ENCODE results near the gene ITGB6.
"Not testable (repeated sequence)": the region's sequence is repeated elsewhere in the genome, so short reads cannot be mapped to it uniquely, and the experiment has no call there.

The ITGB6 gene

DNA sequence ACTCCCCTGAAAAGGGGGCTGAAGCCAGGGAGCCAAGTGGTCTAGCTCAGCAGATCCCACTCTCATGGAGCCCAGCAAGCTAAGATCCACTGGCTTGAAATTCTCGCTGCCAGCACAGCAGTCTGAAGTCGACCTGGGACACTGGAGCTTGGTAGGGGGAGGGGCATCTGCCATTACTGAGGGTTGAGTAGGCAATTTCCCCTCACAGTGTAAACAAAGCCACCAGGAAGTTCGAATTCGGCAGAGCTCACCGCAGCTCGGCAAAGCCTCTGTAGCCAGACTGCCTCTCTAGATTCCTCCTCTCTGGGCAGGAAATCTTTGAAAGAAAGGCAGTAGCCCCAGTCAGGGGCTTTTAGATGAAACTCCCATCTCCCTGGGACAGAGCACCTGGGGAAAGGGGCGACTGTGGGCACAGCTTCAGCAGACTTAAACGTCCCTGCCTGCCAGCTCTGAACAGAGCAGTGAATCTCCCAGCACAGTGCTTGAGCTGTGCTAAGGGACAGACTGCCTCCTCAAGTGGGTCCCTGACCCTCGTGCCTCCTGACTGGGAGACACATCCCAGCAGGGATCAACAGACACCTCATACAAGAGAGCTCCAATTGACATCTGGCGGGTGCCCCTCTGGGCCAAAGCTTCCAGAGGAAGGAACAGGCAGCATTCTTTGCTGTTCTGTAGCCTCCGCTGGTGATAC, 18.8 kb downstream of the ITGB6 start:
- DNase-seq (ENCODE audit: low spot score), result not testable (repeated sequence)

DNA sequence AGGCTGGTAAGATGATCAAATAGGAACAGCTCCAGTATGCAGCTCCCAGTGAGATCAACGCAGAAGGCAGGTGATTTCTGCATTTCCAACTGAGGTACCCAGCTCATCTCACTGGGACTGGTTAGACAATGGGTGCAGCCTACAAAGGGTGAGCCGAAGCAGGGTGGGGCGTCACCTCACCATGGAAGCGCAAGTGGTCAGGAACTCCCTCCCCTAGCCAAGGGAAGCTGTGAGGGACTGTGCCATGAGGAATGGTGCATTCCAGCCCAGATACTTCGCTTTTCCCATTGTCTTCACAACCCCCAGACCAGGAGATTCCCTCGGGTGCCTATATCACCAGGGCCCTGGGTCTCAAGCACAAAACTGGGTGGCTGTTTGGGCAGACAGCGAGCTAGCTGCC, 19.4 kb downstream of the ITGB6 start:
- DNase-seq (ENCODE audit: low spot score), result not testable (repeated sequence)

DNA sequence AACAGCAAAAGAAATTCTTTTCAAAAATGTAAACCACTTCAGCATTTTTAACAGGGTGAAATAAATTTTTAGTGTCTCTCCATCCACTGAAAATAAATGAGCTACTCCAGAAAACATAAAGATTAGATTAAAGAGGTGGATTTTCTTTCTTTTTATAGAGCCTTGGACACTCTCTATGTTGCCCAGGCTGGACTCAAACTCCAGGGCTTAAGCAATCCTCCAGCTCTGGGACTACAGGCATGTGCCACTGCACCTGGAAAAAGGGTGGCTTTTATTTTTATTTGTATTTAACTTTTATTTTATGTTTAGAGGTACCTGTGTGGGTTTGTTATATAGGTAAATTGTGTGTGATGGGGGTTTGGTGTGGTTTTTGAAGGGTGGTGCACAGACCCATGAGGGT, 19.9 kb downstream of the ITGB6 start:
- DNase-seq (ENCODE audit: low spot score), result no peak

GRCh38 chr2:160175169-160176134, 24.6 kb downstream of the ITGB6 start:
- DNase-seq (ENCODE audit: low spot score), result no peak

- no peak for DNase-seq (ENCODE audit: low spot score)
Measured at GRCh38 chr2:160174322-160174721, 25.8 kb downstream of the ITGB6 start.

- DNase-seq (ENCODE audit: low spot score), result no peak
Measured at GRCh38 chr2:160169988-160170387, 30.1 kb downstream of the ITGB6 start.

DNA sequence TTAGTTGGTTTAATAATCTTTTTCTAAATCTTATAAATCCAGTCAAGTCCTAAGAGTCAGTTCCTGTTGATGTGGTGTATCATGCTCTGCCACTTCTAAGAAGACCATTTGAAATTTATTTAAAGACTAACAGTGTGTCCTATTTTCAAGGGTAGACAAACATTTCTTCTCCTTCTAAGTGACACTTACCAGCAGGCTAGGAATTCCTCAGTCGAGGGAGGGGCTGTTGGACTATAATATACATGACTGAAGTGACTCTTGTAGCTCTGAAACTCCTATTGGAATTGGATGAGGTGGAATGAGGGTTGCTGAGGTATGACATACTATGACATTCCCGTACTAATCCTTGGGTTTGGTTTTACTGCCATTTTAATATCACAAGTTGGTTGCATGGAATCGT, 30.6 kb downstream of the ITGB6 start:
- DNase-seq (ENCODE audit: low spot score), result no peak

DNA sequence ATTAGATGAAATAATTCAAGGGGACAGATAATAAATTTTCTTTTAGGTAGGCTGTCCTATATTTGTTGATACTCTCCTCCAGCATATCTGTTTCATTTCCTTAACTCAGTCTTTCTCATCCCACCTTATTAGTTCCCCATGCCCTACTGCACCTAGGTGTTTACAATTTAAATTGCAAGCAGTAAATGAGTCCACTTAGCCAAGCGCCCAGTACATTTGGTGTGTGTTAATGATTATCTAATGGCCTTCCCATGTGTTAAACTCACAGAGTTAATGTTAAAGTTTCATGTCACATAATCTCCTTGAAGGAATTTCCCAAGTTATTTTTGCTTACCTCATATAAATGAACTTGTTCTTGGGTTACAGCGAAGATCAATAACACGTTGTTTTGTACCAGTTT, 31.2 kb downstream of the ITGB6 start:
- no peak for DNase-seq (ENCODE audit: low spot score)

- DNase-seq (ENCODE audit: low spot score), result no peak
Measured at GRCh38 chr2:160167089-160167740, 32.9 kb downstream of the ITGB6 start.

DNA sequence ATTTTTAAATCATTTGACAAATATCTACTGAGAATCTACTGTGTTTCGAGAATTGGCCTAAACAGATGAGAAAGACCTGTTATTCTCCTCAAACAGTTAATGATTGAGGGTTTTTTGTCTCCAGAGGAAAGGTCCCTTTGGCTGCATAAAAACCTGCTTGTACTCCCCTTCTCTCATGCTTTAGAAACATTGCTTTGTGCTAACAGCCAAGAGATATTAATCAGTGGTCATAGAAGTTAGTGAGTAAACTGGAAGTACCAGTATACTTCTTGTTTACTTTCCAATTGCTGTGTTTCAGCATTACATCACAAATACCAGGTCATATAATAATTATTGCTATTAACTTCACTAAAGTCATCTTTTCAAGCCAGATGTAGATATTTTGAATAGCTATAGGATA, 34.1 kb downstream of the ITGB6 start:
- DNase-seq (ENCODE audit: low spot score), result no peak

GRCh38 chr2:160165081-160165480, 35.0 kb downstream of the ITGB6 start:
- no peak for DNase-seq (ENCODE audit: low spot score)

DNA sequence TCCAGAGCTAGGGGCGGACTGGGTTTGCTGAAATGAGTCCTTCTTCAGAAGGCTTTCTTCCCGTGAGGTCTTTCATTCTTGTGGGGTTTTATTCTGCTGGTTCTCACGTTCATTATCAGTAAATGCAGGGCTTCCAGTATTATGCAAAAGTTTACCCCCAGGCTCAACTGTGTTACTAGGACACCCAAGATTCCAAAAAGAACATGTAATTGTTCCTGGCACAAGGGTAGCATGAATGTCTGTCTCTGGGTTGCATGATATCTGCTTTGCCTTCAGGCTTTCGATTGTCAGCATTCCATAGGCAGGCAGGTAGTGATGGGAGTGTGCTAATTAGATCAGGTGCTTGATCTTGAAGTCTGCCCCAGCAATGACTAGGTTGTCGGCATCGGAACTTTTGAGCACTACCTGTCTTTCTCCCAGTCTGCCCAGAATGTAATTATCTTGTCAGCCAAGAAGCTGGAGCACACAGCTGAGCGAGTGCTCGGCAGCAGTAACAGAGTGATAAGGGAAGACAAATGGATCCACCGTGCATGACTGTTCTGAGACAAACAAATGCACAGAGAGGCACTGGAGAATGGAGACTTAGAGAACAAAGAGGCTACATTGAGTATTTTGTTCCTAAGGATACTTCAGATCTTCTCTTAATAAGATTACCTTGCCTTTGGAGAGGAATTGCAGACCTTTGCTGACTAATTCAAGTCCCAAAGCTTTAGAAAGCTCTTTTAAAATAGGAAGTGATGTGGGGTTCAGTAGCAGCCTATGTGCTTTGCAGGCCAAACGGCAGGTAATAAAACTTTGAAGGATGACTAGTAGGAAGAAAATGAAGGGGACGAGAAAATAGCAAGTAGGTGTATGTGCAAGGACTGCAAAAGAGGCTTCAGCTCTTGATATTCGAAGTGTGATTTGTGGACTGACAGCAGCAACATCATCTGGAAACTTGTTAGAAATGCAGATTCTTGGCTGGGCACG, 41.9 kb downstream of the ITGB6 start:
- no peak for DNase-seq (ENCODE audit: low spot score)

DNA sequence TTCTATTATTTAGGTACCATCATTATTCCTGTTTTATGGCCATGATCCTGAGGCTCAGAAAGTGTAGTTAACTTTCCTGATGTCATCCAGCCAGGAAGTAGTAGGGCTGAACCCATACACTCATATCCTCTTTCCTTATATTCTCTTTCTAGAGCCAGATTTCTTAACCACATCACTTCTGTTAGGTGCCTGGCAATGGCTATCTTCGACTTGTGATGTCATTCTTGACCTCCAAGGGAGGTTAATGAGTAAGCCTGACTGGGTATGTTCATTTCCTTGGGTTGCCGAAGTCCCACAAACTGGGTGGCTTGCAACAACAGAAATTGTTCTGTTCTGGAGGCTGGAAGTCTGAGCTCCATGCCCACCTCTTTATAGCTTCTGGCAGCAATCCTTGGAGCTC, 43.4 kb downstream of the ITGB6 start:
- DNase-seq (ENCODE audit: low spot score), result no peak

GRCh38 chr2:160156100-160156499, 44.0 kb downstream of the ITGB6 start:
- no peak for DNase-seq (ENCODE audit: low spot score)

DNA sequence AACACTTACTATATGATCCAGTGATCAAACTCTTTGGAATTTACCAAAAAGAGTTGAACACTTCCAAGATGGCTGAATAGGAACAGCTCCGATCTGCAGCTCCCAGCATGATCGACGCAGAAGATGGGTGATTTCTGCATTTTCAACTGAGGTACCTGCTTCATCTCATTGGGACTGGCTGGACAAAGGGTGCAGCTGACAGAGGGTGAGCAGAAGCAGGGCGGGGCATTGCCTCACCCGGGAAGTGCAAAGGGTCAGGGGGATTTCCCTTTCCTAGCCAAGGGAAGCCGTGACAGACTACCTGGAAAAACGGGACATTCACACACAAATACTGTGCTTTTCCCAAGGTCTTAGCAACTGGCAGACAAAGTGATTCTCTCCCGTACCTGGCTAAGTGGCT, 51.7 kb downstream of the ITGB6 start:
- not testable (repeated sequence) for DNase-seq (ENCODE audit: low spot score)

- DNase-seq (ENCODE audit: low spot score), result peak; percentile 54
Measured at GRCh38 chr2:160145471-160145870, 54.6 kb downstream of the ITGB6 start.

GRCh38 chr2:160144280-160144990, 55.6 kb downstream of the ITGB6 start:
- DNase-seq (ENCODE audit: low spot score), result no peak

DNA sequence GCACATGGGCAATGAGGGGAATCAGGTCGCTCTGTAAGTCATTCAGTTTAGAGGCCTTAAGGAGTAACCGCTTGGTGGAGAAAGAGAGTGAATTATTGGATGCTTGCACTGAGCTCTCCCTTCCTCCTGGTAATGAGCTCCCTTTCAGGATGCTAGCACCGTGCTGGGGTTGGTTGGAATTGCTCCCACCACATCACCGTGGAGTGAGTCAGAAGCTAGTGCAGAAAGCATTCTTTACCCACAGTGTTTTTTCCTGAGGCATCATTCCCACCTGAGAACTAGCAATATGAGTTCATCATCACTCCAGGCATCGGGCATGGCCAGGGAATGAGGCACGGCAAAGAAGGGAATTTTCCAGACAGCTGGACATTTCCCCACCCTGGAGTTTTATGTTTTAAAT, 57.6 kb downstream of the ITGB6 start:
- no peak for DNase-seq (ENCODE audit: low spot score)

- DNase-seq (ENCODE audit: low spot score), result no peak
Measured at GRCh38 chr2:160141912-160142311, 58.2 kb downstream of the ITGB6 start.

DNA sequence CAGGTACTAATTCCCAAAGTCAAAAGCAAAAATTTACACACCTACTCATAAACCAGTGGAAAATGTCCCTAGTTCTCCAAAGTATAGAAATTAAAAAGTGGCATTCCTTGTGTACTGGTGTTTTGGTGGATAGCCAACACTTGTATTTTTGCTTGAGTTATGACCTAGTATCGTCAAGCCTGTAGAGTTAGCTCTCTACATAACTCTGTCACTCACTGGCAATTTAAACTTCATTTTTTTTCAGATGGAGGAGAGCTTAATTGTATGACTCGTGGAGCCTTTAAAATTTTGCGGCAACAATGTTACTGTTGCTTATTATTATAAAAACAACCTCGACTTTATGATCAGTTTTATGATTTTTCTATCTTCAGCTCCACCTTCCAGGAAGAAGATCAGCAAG, 58.7 kb downstream of the ITGB6 start:
- DNase-seq (ENCODE audit: low spot score), result no peak

DNA sequence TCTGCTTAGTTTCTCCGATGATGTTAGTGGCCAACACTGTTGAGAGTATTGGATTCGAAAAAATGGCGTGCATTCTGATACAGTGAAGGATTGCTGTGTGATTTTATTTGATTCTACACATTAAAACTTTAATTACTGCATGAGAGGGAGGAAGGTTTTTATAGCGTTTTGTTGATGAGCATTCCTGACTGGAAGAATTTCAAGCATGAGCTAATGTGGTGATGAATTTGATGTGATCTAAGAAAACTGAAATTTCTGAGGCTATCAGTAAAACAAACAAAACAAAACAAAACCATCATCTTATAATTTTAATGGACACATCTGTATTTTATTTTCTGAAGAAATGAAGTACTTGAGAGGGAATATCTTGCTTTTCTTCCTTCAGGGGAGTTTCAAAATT, 59.6 kb downstream of the ITGB6 start:
- no peak for DNase-seq (ENCODE audit: low spot score)
